Ishikawa (cell line): ENCODE measurements around the gene MEPCE.

Experiments
- CEBPB ChIP-seq: IDR thresholded peaks from 2 replicates; pipeline ENCODE4 v1.6.1; 2012
- CREB1 ChIP-seq: IDR thresholded peaks from 2 replicates; pipeline ENCODE4 v1.6.1; 2012; ENCODE audit warnings: low read depth
- EGR1 ChIP-seq: IDR thresholded peaks from 2 replicates; pipeline ENCODE4 v1.6.1; 2012
- EP300 ChIP-seq: IDR thresholded peaks from 2 replicates; pipeline ENCODE4 v1.6.1; 2012; ENCODE audit warnings: borderline replicate concordance
- FOXM1 ChIP-seq: IDR thresholded peaks from 2 replicates; pipeline ENCODE4 v1.6.1; 2012; ENCODE audit warnings: low read depth, borderline replicate concordance
- NFIC ChIP-seq: IDR thresholded peaks from 2 replicates; pipeline ENCODE4 v1.6.1; 2012
- RAD21 ChIP-seq: IDR thresholded peaks from 2 replicates; pipeline ENCODE4 v1.6.1; 2012; ENCODE audit warnings: low read depth
- TAF1 ChIP-seq: IDR thresholded peaks from 2 replicates; pipeline ENCODE4 v1.6.1; 2012; ENCODE audit warnings: low read depth, mild to moderate bottlenecking
- TCF12 ChIP-seq: IDR thresholded peaks from 2 replicates; pipeline ENCODE4 v1.6.1; 2012; ENCODE audit warnings: low read depth
- TEAD4 ChIP-seq: IDR thresholded peaks from 2 replicates; pipeline ENCODE4 v1.6.1; 2012
- YY1 ChIP-seq: IDR thresholded peaks from 2 replicates; pipeline ENCODE4 v1.6.1; 2012; ENCODE audit warnings: low read depth
- ZBTB7A ChIP-seq: IDR thresholded peaks from 2 replicates; pipeline ENCODE4 v1.6.1; 2012; ENCODE audit warnings: low read depth
- TF ChIP-seq, protein P1 (sequence below): IDR thresholded peaks from 2 replicates; pipeline ENCODE4 v1.6.1; 2012
- TF ChIP-seq, protein P2 (sequence below): IDR thresholded peaks from 2 replicates; pipeline ENCODE4 v1.6.1; 2012
- TF ChIP-seq, protein P3 (sequence below): IDR thresholded peaks from 2 replicates; pipeline ENCODE4 v1.6.1; 2012; ENCODE audit warnings: low read depth, mild to moderate bottlenecking

MEPCE gene

DNA sequence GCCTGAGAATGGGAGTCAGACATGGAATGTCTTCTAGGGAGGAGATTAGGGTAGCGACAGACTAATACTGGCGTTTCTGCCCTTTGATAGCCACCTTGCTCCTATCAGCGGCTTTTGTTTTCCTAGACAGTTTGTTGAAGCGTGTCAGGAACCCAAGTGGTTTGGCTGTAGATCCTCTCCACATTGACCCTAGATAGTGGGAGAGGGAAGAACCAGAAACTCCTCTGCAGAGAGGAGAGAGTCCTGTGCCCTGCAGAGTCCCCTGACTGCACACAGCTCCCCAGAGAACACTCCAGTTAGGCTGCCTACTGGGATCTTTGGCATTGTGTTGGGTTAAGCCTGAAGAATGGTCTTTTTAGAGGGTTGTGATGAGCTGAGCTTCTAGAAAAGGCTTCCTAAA is 2.4 kb downstream of the MEPCE start:
- TF ChIP-seq, protein P1, sequence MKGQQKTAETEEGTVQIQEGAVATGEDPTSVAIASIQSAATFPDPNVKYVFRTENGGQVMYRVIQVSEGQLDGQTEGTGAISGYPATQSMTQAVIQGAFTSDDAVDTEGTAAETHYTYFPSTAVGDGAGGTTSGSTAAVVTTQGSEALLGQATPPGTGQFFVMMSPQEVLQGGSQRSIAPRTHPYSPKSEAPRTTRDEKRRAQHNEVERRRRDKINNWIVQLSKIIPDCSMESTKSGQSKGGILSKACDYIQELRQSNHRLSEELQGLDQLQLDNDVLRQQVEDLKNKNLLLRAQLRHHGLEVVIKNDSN, result no peak
- no peak for TF ChIP-seq YY1
- TF ChIP-seq, protein P2, sequence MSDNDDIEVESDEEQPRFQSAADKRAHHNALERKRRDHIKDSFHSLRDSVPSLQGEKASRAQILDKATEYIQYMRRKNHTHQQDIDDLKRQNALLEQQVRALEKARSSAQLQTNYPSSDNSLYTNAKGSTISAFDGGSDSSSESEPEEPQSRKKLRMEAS, result no peak
- no peak for TF ChIP-seq TEAD4
- TF ChIP-seq, protein P3, sequence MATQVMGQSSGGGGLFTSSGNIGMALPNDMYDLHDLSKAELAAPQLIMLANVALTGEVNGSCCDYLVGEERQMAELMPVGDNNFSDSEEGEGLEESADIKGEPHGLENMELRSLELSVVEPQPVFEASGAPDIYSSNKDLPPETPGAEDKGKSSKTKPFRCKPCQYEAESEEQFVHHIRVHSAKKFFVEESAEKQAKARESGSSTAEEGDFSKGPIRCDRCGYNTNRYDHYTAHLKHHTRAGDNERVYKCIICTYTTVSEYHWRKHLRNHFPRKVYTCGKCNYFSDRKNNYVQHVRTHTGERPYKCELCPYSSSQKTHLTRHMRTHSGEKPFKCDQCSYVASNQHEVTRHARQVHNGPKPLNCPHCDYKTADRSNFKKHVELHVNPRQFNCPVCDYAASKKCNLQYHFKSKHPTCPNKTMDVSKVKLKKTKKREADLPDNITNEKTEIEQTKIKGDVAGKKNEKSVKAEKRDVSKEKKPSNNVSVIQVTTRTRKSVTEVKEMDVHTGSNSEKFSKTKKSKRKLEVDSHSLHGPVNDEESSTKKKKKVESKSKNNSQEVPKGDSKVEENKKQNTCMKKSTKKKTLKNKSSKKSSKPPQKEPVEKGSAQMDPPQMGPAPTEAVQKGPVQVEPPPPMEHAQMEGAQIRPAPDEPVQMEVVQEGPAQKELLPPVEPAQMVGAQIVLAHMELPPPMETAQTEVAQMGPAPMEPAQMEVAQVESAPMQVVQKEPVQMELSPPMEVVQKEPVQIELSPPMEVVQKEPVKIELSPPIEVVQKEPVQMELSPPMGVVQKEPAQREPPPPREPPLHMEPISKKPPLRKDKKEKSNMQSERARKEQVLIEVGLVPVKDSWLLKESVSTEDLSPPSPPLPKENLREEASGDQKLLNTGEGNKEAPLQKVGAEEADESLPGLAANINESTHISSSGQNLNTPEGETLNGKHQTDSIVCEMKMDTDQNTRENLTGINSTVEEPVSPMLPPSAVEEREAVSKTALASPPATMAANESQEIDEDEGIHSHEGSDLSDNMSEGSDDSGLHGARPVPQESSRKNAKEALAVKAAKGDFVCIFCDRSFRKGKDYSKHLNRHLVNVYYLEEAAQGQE, result no peak
- no peak for TF ChIP-seq ZBTB7A
- TF ChIP-seq EP300, result no peak
- TF ChIP-seq TAF1, result no peak
- TF ChIP-seq TCF12, result no peak
- TF ChIP-seq CEBPB, result no peak
- TF ChIP-seq EGR1, result no peak
- no peak for TF ChIP-seq FOXM1
- TF ChIP-seq NFIC, result no peak
- TF ChIP-seq RAD21, result no peak
- TF ChIP-seq CREB1, result no peak

DNA sequence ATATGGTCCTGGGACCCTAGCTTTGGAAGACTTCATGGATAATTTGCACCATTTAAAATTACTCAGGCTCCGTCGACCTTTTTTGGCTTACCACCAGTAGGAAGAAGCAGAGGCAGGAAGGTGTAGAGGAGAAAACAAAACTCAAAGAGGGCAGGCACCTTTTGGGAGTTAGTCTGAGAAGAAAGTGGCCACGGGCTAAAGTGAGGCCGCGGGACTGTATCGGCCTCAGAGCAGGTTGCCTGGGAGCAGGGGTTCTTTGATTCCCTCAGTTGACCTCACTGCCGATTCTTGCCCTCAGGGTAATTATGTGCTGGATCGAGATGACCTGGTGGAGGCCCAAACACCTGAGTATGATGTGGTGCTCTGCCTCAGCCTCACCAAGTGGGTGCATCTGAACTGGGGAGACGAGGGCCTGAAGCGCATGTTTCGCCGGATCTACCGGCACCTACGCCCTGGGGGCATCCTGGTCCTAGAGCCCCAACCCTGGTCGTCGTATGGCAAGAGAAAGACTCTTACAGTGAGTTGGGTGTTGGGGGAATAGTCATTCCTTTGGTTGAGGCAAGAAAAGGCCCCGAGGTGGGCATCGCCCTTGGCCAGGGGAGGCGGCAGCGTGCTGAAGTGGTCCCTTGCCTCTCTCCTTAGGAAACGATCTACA is 3.1 kb downstream of the MEPCE start:
- TF ChIP-seq EGR1 (no peak), CREB1 (no peak), ZBTB7A (no peak), EP300 (no peak), RAD21 (no peak), TAF1 (no peak), YY1 (no peak), NFIC (no peak)
- TF ChIP-seq, protein P3, result no peak
- TF ChIP-seq, protein P1, result no peak

DNA sequence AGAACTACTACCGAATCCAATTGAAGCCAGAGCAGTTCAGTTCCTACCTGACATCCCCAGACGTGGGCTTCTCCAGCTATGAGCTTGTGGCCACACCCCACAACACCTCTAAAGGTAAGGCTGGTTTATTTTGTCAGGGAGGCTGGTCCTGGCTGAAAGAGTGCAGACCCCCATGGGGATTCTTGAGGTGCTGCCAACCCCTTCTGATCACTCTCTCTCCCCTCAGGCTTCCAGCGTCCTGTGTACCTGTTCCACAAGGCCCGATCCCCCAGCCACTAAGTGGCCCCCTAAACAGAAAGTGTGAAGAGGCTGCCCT is 3.6 kb downstream of the MEPCE start:
- no peak for TF ChIP-seq TCF12
- TF ChIP-seq EGR1, result no peak
- no peak for TF ChIP-seq CREB1
- no peak for TF ChIP-seq YY1
- TF ChIP-seq TEAD4, result no peak
- TF ChIP-seq, protein P3, result no peak
- TF ChIP-seq ZBTB7A, result no peak
- no peak for TF ChIP-seq NFIC
- TF ChIP-seq RAD21, result no peak
- TF ChIP-seq CEBPB, result no peak
- no peak for TF ChIP-seq FOXM1
- TF ChIP-seq, protein P2, result no peak
- TF ChIP-seq, protein P1, result no peak
- no peak for TF ChIP-seq TAF1
- TF ChIP-seq EP300, result no peak
